Activated B cell treated with CpG ODN at 0.5 μM for 24 hours (primary cell): ENCODE results near the gene RAD23B. TPM values are rescaled to one million over a fixed set of nuclear protein-coding genes. Genes with fewer than 3 reads are reported as not detected.
A peak's percentile ranks its signal among the peaks of the same experiment; 100 is the strongest.

ENCODE experiments used
- ATAC-seq: fragments of 200-7000 bp; cut with Tn5 transposase; one replicate; pipeline ENCODE4 v1.10.0; 2021; ENCODE audit warnings: low read depth, mild to moderate bottlenecking, moderate library complexity
- CTCF ChIA-PET: fragments of 350-600 bp; sonication (Branson Sonifier 250); formaldehyde crosslinking; loops from one replicate; lab custom pipeline; 2021; ENCODE audit warnings: antibody characterized with exemption; lab: Charles Lee
- POLR2A ChIA-PET: fragments of 350-600 bp; sonication (Branson Sonifier 250); formaldehyde crosslinking; loops from one replicate; lab custom pipeline; 2021; ENCODE audit warnings: antibody characterized with exemption; lab: Charles Lee
- DNase-seq: peaks from one replicate; pipeline ENCODE4 v3.0.0; 2022
- H3K27ac Mint-ChIP-seq: one replicate; pipeline ENCODE4 v1.8.0; 2020; ENCODE audit warnings: mixed read lengths
- H3K27me3 Mint-ChIP-seq: one replicate; pipeline ENCODE4 v1.8.0; 2021; ENCODE audit warnings: mixed read lengths
- H3K36me3 Mint-ChIP-seq: one replicate; pipeline ENCODE4 v1.8.0; 2021; ENCODE audit warnings: low read depth, mixed read lengths
- H3K4me1 Mint-ChIP-seq: one replicate; pipeline ENCODE4 v1.8.0; 2021; ENCODE audit warnings: mixed read lengths
- H3K4me3 Mint-ChIP-seq: one replicate; pipeline ENCODE4 v1.8.0; 2020; ENCODE audit warnings: mild to moderate bottlenecking, mixed read lengths
- H3K9me3 Mint-ChIP-seq: one replicate; pipeline ENCODE4 v1.8.0; 2020; ENCODE audit warnings: mixed read lengths
- CTCF ChIP-seq: fragments of 200-600 bp; IDR thresholded peaks from one replicate; pipeline ENCODE4 v1.8.0; 2022; ENCODE audit warnings: antibody characterized with exemption, mild to moderate bottlenecking
- intact Hi-C: fragments of 100-400 bp; cut with micrococcal nuclease; formaldehyde crosslinking; loops from one replicate; pipeline ENCODE4 v1.15.1; 2024
- total RNA-seq: library from RNA; stranded (reverse); gene quantifications from 2 replicates; pipeline ENCODE4 v1.2.3, GENCODE V29; 2022

RAD23B gene
- total RNA-seq, 1 donor from 2014 or later, result 75.3 TPM

- no peak overlapping the region for H3K4me3 Mint-ChIP-seq
- peaks cover 2% of the 10 kb centered on the region for H3K27me3 Mint-ChIP-seq
- H3K4me1 Mint-ChIP-seq, result peaks cover 18% of the 10 kb centered on the region
- CTCF ChIA-PET, result interaction anchor here (0.7 to 9.7 kb wide), 19 partner anchors 8 to 1325 kb away, joined by 3 to 205 read pairs (median 5); partner anchors contain the start of gene RAD23B
- DNase-seq (no peak), ATAC-seq (no peak)
- intact Hi-C loops, result no loop called here
- no peak for TF ChIP-seq CTCF
- no peaks in the 10 kb centered on the region for H3K36me3 Mint-ChIP-seq
- POLR2A ChIA-PET, result interaction anchor here (1.0 to 2.0 kb wide), 3 partner anchors 44 to 102 kb away, joined by 3 to 5 read pairs (median 4); no protein-coding TSS in a partner anchor
- H3K27ac Mint-ChIP-seq, result no peak overlapping the region
- H3K9me3 Mint-ChIP-seq, result no peaks in the 10 kb centered on the region
These were observed 42.8 kb upstream of the RAD23B start for GRCh38 chr9:107240260-107240659.

- POLR2A ChIA-PET, result interaction anchor here (1.1 kb wide), 1 partner anchor 18 kb away, joined by 3 read pairs; no protein-coding TSS in a partner anchor
- no peak for TF ChIP-seq CTCF
- CTCF ChIA-PET, result interaction anchor here (3.2 to 9.7 kb wide), 2 partner anchors 56 to 98 kb away, joined by 23 to 205 read pairs; no protein-coding TSS in a partner anchor
- peaks cover 2% of the 10 kb centered on the region for H3K27me3 Mint-ChIP-seq
- intact Hi-C loops, result loop anchor here (1.0 kb wide), 1 partner anchor 18 kb away; no protein-coding TSS in a partner anchor
- DNase-seq, result no peak
- H3K27ac Mint-ChIP-seq, result no peak overlapping the region
- H3K9me3 Mint-ChIP-seq, result no peaks in the 10 kb centered on the region
- H3K36me3 Mint-ChIP-seq, result no peaks in the 10 kb centered on the region
- H3K4me3 Mint-ChIP-seq, result no peak overlapping the region
- peaks cover 18% of the 10 kb centered on the region for H3K4me1 Mint-ChIP-seq
- ATAC-seq, result no peak
These were observed 40.7 kb upstream of the RAD23B start for GRCh38 chr9:107242073-107243030.

- no peak overlapping the region for H3K4me3 Mint-ChIP-seq
- ChIA-PET POLR2A (no interaction called here), CTCF (interaction anchor here (9.7 kb wide), 1 partner anchor 96 kb away, joined by 205 read pairs; no protein-coding TSS in a partner anchor)
- no peak overlapping the region for H3K27ac Mint-ChIP-seq
- no peaks in the 10 kb centered on the region for H3K36me3 Mint-ChIP-seq
- peaks cover 18% of the 10 kb centered on the region for H3K4me1 Mint-ChIP-seq
- H3K9me3 Mint-ChIP-seq, result no peaks in the 10 kb centered on the region
- intact Hi-C loops, result loop anchor here (1.0 to 2.0 kb wide), 2 partner anchors 17 to 39 kb away; partner anchors contain the start of gene RAD23B
- peaks cover 4% of the 10 kb centered on the region for H3K27me3 Mint-ChIP-seq
- ATAC-seq, result peak; percentile 68
- no peak for DNase-seq
- no peak for TF ChIP-seq CTCF
These were observed 39.3 kb upstream of the RAD23B start for GRCh38 chr9:107243742-107244141.

- Mint-ChIP-seq H3K27ac (no peak overlapping the region), H3K27me3 (peaks cover 10% of the 10 kb centered on the region), H3K4me1 (peaks cover 18% of the 10 kb centered on the region), H3K4me3 (no peak overlapping the region), H3K36me3 (no peaks in the 10 kb centered on the region), H3K9me3 (no peaks in the 10 kb centered on the region)
- ATAC-seq (no peak), DNase-seq (no peak)
- no peak for TF ChIP-seq CTCF
- intact Hi-C loops, result no loop called here
- POLR2A ChIA-PET, result no interaction called here
- CTCF ChIA-PET, result interaction anchor here (0.6 kb wide), 1 partner anchor 241 kb away, joined by 3 read pairs; no protein-coding TSS in a partner anchor
These were observed 36.5 kb upstream of the RAD23B start for GRCh38 chr9:107246259-107247254.
